Activated CD4-positive, alpha-beta T cell treated with anti-CD3 and anti-CD28 coated beads for 36 hours (primary cell): Measurements from ENCODE around the gene OR6B3. TPM values are rescaled to one million over a fixed set of nuclear protein-coding genes. Genes with fewer than 3 reads are reported as not detected.

Source experiments
- ATAC-seq: fragments of 200-7000 bp; cut with Tn5 transposase; one replicate; pipeline ENCODE4 v1.10.0; 2021; ENCODE audit warnings: mild to moderate bottlenecking, moderate library complexity
- CTCF ChIA-PET: fragments of 350-600 bp; sonication (Branson Sonifier 250); formaldehyde crosslinking; loops from one replicate; lab custom pipeline; 2021; ENCODE audit warnings: antibody characterized with exemption; lab: Charles Lee
- POLR2A ChIA-PET: fragments of 350-600 bp; sonication (Branson Sonifier 250); formaldehyde crosslinking; loops from one replicate; lab custom pipeline; 2021; ENCODE audit warnings: antibody characterized with exemption, inconsistent platforms; lab: Charles Lee
- DNase-seq: peaks from one replicate; pipeline ENCODE4 v3.0.0-alpha.2; 2020
- H3K27ac Mint-ChIP-seq: one replicate; pipeline ENCODE4 v1.8.0; 2021; ENCODE audit warnings: mixed read lengths
- H3K27me3 Mint-ChIP-seq: one replicate; pipeline ENCODE4 v1.8.0; 2021; ENCODE audit warnings: mixed read lengths
- H3K36me3 Mint-ChIP-seq: one replicate; pipeline ENCODE4 v1.8.0; 2021; ENCODE audit warnings: low read depth, mixed read lengths
- H3K4me1 Mint-ChIP-seq: one replicate; pipeline ENCODE4 v1.8.0; 2021; ENCODE audit warnings: mixed read lengths
- H3K4me3 Mint-ChIP-seq: one replicate; pipeline ENCODE4 v1.8.0; 2021; ENCODE audit warnings: mild to moderate bottlenecking, moderate library complexity, mixed read lengths
- H3K9me3 Mint-ChIP-seq: one replicate; pipeline ENCODE4 v1.8.0; 2021; ENCODE audit warnings: low read depth, mixed read lengths
- intact Hi-C, 2 experiments: fragments of 100-400 bp; cut with DNase I in 1 of 2; cut with micrococcal nuclease in 1 of 2; formaldehyde crosslinking; loops; one replicate each; pipeline versions ENCODE4 v1.14.2 to v1.15.1; 2022 to 2024; cut with DNase I, micrococcal nuclease
- total RNA-seq, 2 experiments: library from RNA; stranded (reverse); gene quantifications; one replicate each; pipeline ENCODE4 v1.2.3, GENCODE V29; 2021

OR6B3 gene
- total RNA-seq, 2 experiments from 2014 or later, result not detected

- POLR2A ChIA-PET, result no interaction called here
- Mint-ChIP-seq H3K9me3 (no peaks in the 10 kb centered on the region), H3K4me1 (peaks cover 25% of the 10 kb centered on the region), H3K27ac (no peak overlapping the region), H3K4me3 (no peak overlapping the region), H3K36me3 (peaks cover 44% of the 10 kb centered on the region), H3K27me3 (no peaks in the 10 kb centered on the region)
- DNase-seq (peak; percentile 83), ATAC-seq (peak; percentile 28)
- CTCF ChIA-PET, result interaction anchor here (0.5 to 2.9 kb wide), 16 partner anchors 9 to 331 kb away, joined by 3 to 19 read pairs (median 3); no protein-coding TSS in a partner anchor
- intact Hi-C loops, result loop anchor here in 1 of 2 experiments (5.0 to 10.0 kb wide), 3 partner anchors 1081 to 1333 kb away; partner anchors contain the start of genes FARP2, HDLBP, MTERF4 and SEPTIN2
These were observed 31.7 kb downstream of the OR6B3 start for GRCh38 chr2:240021488-240022104.

GRCh38 chr2:240018071-240018750, 35.1 kb downstream of the OR6B3 start:
- CTCF ChIA-PET, result interaction anchor here (1.4 kb wide), 1 partner anchor 26 kb away, joined by 7 read pairs; no protein-coding TSS in a partner anchor
- ATAC-seq (no peak), DNase-seq (no peak)
- Mint-ChIP-seq H3K9me3 (no peaks in the 10 kb centered on the region), H3K4me1 (peaks cover 11% of the 10 kb centered on the region), H3K27me3 (no peaks in the 10 kb centered on the region), H3K4me3 (no peak overlapping the region), H3K36me3 (peaks cover 60% of the 10 kb centered on the region), H3K27ac (no peak overlapping the region)
- intact Hi-C loops, result no loop called here
- POLR2A ChIA-PET, result interaction anchor here (0.6 kb wide), 1 partner anchor 618 kb away, joined by 3 read pairs; no protein-coding TSS in a partner anchor

DNA sequence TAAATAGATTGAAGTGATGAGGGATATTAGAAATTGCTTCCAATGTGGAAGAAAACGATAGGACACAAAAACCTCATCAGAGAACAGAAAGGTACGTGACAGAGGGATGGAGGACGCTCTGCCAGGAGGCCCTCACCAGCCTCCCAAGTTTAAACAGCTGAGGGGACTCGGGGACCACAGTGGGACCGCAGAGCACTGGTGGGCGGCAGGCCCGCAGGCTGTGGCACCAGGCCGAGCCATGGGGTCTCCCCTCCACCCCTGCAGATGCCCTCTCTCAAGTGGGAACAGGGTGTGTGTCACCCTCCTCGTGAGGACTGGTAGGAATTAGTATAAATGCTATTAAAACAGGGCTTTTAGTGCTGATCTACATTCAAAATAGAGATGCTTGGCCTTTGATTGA, 39.0 kb downstream of the OR6B3 start:
- H3K4me3 Mint-ChIP-seq, result no peak overlapping the region
- ChIA-PET CTCF (interaction anchor here (0.6 to 2.6 kb wide), 2 partner anchors 8 to 119 kb away, joined by 3 to 19 read pairs; no protein-coding TSS in a partner anchor), POLR2A (no interaction called here)
- H3K27me3 Mint-ChIP-seq, result no peaks in the 10 kb centered on the region
- H3K36me3 Mint-ChIP-seq, result peaks cover 53% of the 10 kb centered on the region
- no peaks in the 10 kb centered on the region for H3K9me3 Mint-ChIP-seq
- ATAC-seq, result no peak
- intact Hi-C loops, result no loop called here
- no peak for DNase-seq
- H3K4me1 Mint-ChIP-seq, result no peaks in the 10 kb centered on the region
- H3K27ac Mint-ChIP-seq, result no peak overlapping the region

DNA sequence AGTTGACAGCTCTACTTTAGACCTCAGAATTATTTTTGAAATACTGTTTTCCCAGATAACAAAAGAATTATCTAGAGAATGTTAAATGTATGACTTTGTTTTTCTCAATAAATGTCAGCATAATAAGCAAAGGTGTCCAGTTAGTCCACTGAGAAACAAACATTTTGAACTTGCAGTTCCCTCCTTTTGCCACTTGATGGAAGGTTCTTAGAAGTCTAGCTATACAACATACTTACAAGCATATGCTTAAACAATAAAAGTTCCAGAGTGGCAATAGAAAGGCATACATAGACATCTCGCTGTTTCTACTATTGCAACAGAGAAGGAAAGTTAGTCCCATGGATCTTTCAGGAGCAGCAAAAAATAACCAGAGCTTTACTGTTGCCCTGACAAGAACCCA, 40.0 kb downstream of the OR6B3 start:
- ATAC-seq (no peak), DNase-seq (no peak)
- Mint-ChIP-seq H3K36me3 (peaks cover 47% of the 10 kb centered on the region), H3K9me3 (no peaks in the 10 kb centered on the region), H3K27me3 (no peaks in the 10 kb centered on the region), H3K27ac (no peak overlapping the region), H3K4me3 (no peak overlapping the region), H3K4me1 (no peaks in the 10 kb centered on the region)
- CTCF ChIA-PET, result interaction anchor here (0.6 to 2.6 kb wide), 11 partner anchors 9 to 1575 kb away, joined by 3 to 19 read pairs (median 3); partner anchors contain the start of gene NDUFA10
- intact Hi-C loops, result no loop called here
- POLR2A ChIA-PET, result no interaction called here

DNA sequence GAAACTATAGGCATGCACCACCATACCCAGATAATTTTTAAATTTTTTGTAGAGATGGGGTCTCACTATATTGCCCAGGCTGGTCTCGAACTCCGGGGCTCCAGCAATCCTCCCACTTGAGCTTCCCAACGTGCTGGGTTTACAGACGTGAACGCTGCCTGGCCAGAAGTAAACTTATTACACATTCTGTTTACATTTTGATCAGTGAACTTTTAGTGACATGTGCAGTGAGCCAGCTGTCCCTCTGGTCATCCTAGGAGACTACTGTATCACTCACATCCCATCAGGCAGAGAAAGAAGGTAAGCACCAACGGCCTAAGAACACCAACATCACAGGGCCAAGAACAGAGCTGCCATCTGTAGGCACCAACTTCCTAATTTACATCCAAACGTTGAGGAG, 50.3 kb downstream of the OR6B3 start:
- CTCF ChIA-PET, result interaction anchor here (1.4 to 1.5 kb wide), 2 partner anchors 11 to 18 kb away, joined by 4 to 6 read pairs; no protein-coding TSS in a partner anchor
- no peak for DNase-seq
- no peak for ATAC-seq
- no peak overlapping the region for H3K4me3 Mint-ChIP-seq
- peaks cover 50% of the 10 kb centered on the region for H3K36me3 Mint-ChIP-seq
- intact Hi-C loops, result no loop called here
- H3K27me3 Mint-ChIP-seq, result no peaks in the 10 kb centered on the region
- H3K27ac Mint-ChIP-seq, result no peak overlapping the region
- no peaks in the 10 kb centered on the region for H3K9me3 Mint-ChIP-seq
- H3K4me1 Mint-ChIP-seq, result no peaks in the 10 kb centered on the region
- POLR2A ChIA-PET, result interaction anchor here (0.6 to 0.9 kb wide), 2 partner anchors 22 to 114 kb away, joined by 3 to 4 read pairs; partner anchors contain the start of gene NDUFA10

DNA sequence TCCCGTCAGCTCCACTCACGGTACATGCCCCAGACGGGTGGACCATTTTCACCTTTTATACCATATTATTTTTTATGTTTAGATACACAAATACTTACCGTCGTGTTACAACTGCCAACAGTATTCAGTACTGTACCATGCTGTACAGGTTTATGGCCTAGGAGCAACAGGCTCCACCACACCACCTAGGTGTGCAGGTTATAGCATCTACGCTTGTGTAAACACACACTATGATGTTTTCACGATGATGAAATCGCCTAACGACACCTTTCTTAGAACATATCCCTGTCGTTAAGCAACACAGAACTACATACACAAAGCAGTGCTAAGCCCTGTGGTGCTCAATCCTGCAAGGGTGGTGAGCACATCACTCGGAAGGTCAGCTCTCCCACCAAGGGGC, 52.6 kb downstream of the OR6B3 start:
- H3K9me3 Mint-ChIP-seq, result no peaks in the 10 kb centered on the region
- CTCF ChIA-PET, result interaction anchor here (1.8 kb wide), 1 partner anchor 9 kb away, joined by 5 read pairs; no protein-coding TSS in a partner anchor
- DNase-seq (no peak), ATAC-seq (no peak)
- POLR2A ChIA-PET, result no interaction called here
- H3K4me1 Mint-ChIP-seq, result no peaks in the 10 kb centered on the region
- no peak overlapping the region for H3K27ac Mint-ChIP-seq
- no peak overlapping the region for H3K4me3 Mint-ChIP-seq
- no peaks in the 10 kb centered on the region for H3K27me3 Mint-ChIP-seq
- intact Hi-C loops, result no loop called here
- peaks cover 37% of the 10 kb centered on the region for H3K36me3 Mint-ChIP-seq

- POLR2A ChIA-PET, result no interaction called here
- ATAC-seq, result no peak
- Mint-ChIP-seq H3K4me3 (no peak overlapping the region), H3K27ac (no peak overlapping the region), H3K4me1 (no peaks in the 10 kb centered on the region), H3K36me3 (peaks cover 29% of the 10 kb centered on the region), H3K27me3 (no peaks in the 10 kb centered on the region), H3K9me3 (no peaks in the 10 kb centered on the region)
- DNase-seq, result no peak
- intact Hi-C loops, result no loop called here
- CTCF ChIA-PET, result interaction anchor here (0.7 to 1.5 kb wide), 3 partner anchors 12 to 63 kb away, joined by 3 to 5 read pairs (median 3); no protein-coding TSS in a partner anchor
These were observed 55.5 kb downstream of the OR6B3 start for GRCh38 chr2:239997686-239998409.

Other genes starting within 250 kb of the OR6B3 start
- gene NDUFA10, start 28.2 kb downstream of the OR6B3 start, total RNA-seq, result 100 to 1,000 TPM; 127 to 147 TPM
- not detected for gene OR6B2, start 23.1 kb downstream of the OR6B3 start, total RNA-seq
- gene COPS9, start 82.8 kb upstream of the OR6B3 start, total RNA-seq, result 10 to 100 TPM; 62.6 to 92.1 TPM
- not detected for gene OTOS, start 87.1 kb upstream of the OR6B3 start, total RNA-seq